A673 (cell line): Measurements from ENCODE around the gene ECE1. TPM values are rescaled to one million over a fixed set of nuclear protein-coding genes. Genes with fewer than 3 reads are reported as not detected.

Source experiments
- BruUV-seq: library from RNA; stranded (reverse); fragments of 400-500 nt; replicated peaks from 2 replicates; lab custom pipeline; 2021; lab: Mats Ljungman, UMichigan
- CTCF ChIA-PET: fragments of 300-600 bp; sonication (Branson Sonifier 250); formaldehyde crosslinking; loops from one replicate; lab custom pipeline; 2022; ENCODE audit warnings: antibody characterized with exemption; lab: Charles Lee
- POLR2A ChIA-PET: fragments of 300-600 bp; sonication (Branson Sonifier 250); formaldehyde crosslinking; loops from one replicate; lab custom pipeline; 2022; ENCODE audit warnings: antibody characterized with exemption; ENCODE audit not compliant: low non-redundant PET; lab: Charles Lee
- DNase-seq: peaks from one replicate; pipeline ENCODE4 v3.0.0-alpha.2; 2015; ENCODE audit warnings: low spot score
- H3K27ac ChIP-seq: fragments of 200-600 bp; sonication (generic); 2 replicates; pipeline ENCODE4 v1.5.1; 2016; ENCODE audit warnings: mixed run types, low read depth, mild to moderate bottlenecking, mixed read lengths, antibody characterized with exemption, low read length; ENCODE audit not compliant: poor library complexity, severe bottlenecking
- H3K27me3 ChIP-seq: fragments of 200-600 bp; sonication (generic); replicated peaks from 2 replicates; pipeline ENCODE4 v1.6.1; 2017; ENCODE audit warnings: mixed run types, low read depth, mild to moderate bottlenecking, mixed read lengths, antibody characterized with exemption, low read length; ENCODE audit not compliant: insufficient read depth, poor library complexity
- H3K36me3 ChIP-seq: fragments of 200-600 bp; sonication (generic); 2 replicates; pipeline ENCODE4 v1.6.1; 2016; ENCODE audit warnings: mixed run types, mild to moderate bottlenecking, mixed read lengths, antibody characterized with exemption, low read length; ENCODE audit not compliant: insufficient read depth, poor library complexity, severe bottlenecking
- H3K4me1 ChIP-seq: fragments of 200-600 bp; sonication (generic); 2 replicates; pipeline ENCODE4 v1.6.1; 2017; ENCODE audit warnings: mixed run types, mild to moderate bottlenecking, mixed read lengths, antibody characterized with exemption, low read length; ENCODE audit not compliant: insufficient read depth, poor library complexity, severe bottlenecking
- H3K4me3 ChIP-seq: fragments of 200-600 bp; sonication (generic); 2 replicates; pipeline ENCODE4 v1.5.1; 2016; ENCODE audit warnings: low read depth, mixed run types, mild to moderate bottlenecking, mixed read lengths, low read length; ENCODE audit not compliant: poor library complexity, severe bottlenecking
- H3K9me3 ChIP-seq: fragments of 200-600 bp; sonication (generic); 2 replicates; pipeline ENCODE4 v1.6.1; 2016; ENCODE audit warnings: mixed run types, low read depth, mild to moderate bottlenecking, mixed read lengths, antibody characterized with exemption, low read length; ENCODE audit not compliant: poor library complexity, severe bottlenecking
- EZH2 ChIP-seq: fragments of 200-600 bp; sonication (generic); IDR thresholded peaks from 2 replicates; pipeline ENCODE4 v1.6.1; 2017; ENCODE audit warnings: borderline replicate concordance, low read depth, mild to moderate bottlenecking, mixed read lengths, antibody characterized with exemption, low read length; ENCODE audit not compliant: poor library complexity, severe bottlenecking
- intact Hi-C: fragments of 100-400 bp; cut with micrococcal nuclease; formaldehyde crosslinking; loops from one replicate; pipeline ENCODE4 v1.10.0; 2022; ENCODE audit not compliant: unreplicated experiment
- total RNA-seq: library from RNA; stranded (reverse); gene quantifications from 2 replicates; pipeline ENCODE4 v1.2.3, GENCODE V29; 2021
- TF ChIP-seq, protein P1 (sequence below): fragments of 300-800, 200-600 bp; sonication (generic); conservative IDR thresholded peaks from 2 replicates; pipeline ENCODE4 v1.5.1; 2017; ENCODE audit warnings: low read depth, mild to moderate bottlenecking, antibody characterized with exemption, low read length, moderate library complexity, mixed read lengths

ECE1 gene
- total RNA-seq, 1 experiment from 2014 or later, result 31.5 TPM

DNA sequence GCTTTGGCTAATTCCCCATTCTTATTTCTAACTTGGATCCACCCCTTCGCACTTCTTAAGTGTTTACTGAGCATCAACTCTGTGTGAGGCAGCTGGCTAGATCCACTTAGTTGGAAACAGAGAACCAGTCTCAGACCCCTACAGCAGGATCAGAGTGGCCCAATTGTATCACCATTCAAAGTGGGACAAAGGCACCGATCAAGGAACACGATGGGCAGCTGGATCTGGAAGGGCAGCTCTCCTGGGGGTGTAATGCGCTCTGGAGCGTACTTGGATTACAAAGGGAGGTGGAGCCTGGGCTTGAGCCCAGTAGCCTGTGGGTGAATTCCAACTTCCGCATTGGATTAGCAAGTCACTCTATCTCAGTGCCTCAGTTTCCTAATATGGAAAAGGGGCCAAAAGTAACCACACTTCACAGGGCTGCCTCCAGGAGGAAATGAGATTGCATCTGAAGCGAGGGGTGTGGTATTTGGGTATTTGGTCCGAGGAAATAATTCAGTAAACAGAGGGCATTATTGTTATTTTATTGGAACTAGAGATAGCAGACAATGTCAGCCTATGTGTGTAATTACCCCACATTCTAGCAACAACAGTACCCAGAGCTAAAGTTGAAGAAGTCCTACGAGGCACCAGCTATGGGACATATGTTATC lies 11.9 kb downstream of the ECE1 start:
- Histone ChIP-seq H3K4me3 (no peak overlapping the region), H3K27ac (no peak overlapping the region), H3K4me1 (no peaks in the 10 kb centered on the region), H3K36me3 (no peaks in the 10 kb centered on the region), H3K27me3 (no peaks in the 10 kb centered on the region), H3K9me3 (no peaks in the 10 kb centered on the region)
- TF ChIP-seq, protein P1, sequence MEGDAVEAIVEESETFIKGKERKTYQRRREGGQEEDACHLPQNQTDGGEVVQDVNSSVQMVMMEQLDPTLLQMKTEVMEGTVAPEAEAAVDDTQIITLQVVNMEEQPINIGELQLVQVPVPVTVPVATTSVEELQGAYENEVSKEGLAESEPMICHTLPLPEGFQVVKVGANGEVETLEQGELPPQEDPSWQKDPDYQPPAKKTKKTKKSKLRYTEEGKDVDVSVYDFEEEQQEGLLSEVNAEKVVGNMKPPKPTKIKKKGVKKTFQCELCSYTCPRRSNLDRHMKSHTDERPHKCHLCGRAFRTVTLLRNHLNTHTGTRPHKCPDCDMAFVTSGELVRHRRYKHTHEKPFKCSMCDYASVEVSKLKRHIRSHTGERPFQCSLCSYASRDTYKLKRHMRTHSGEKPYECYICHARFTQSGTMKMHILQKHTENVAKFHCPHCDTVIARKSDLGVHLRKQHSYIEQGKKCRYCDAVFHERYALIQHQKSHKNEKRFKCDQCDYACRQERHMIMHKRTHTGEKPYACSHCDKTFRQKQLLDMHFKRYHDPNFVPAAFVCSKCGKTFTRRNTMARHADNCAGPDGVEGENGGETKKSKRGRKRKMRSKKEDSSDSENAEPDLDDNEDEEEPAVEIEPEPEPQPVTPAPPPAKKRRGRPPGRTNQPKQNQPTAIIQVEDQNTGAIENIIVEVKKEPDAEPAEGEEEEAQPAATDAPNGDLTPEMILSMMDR, result no peak
- no peak for TF ChIP-seq EZH2
- DNase-seq, result no peak
- ChIA-PET POLR2A (no interaction called here), CTCF (no interaction called here)
- intact Hi-C loops, result no loop called here
- no TSS peak for BruUV-seq

DNA sequence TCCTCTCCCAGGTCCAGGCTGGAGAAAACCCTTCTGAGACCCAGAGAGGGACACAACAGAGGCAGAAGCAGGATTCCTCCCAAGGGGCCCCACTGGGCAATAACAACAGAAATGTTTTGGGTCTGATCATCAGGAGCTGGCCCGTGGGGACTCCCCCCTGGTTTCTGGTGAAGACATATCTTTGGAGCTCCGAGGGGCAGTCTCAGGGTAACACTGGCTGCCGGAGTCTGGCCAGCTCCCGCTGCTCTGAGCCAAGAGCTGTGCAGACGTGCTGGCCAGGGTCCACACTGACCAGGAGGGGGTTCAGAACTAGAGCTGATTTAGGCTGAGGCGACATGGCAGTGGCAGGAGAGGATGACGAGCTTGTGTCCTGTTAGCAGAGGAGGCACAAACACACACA lies 13.1 kb downstream of the ECE1 start:
- H3K27me3 ChIP-seq, result no peaks in the 10 kb centered on the region
- H3K27ac ChIP-seq, result no peak overlapping the region
- no peak overlapping the region for H3K4me3 ChIP-seq
- no peaks in the 10 kb centered on the region for H3K9me3 ChIP-seq
- intact Hi-C loops, result no loop called here
- no peaks in the 10 kb centered on the region for H3K36me3 ChIP-seq
- no peak for DNase-seq
- TF ChIP-seq EZH2, result no peak
- TF ChIP-seq, protein P1, result no peak
- no TSS peak for BruUV-seq
- H3K4me1 ChIP-seq, result no peaks in the 10 kb centered on the region
- CTCF ChIA-PET, result no interaction called here
- POLR2A ChIA-PET, result no interaction called here

DNA sequence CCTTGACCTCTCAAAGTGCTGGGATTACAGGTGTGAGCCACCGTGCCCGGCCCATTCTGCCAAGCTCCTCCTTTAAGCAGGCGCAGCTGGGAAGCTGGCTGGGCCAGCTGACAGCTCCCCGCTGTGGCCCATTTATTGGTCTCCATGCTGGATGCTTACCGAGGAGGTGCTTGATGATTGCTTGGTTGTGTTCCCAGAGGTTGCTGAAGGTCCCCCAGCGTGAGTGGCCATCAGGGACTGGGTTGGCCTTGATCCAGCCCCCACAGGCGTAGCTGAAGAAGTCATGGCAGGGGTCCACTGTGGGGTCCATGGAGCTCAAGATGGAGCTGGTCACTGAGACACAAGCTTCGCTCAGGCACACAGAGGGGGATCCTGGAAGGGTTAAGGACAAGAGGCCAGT lies 17.7 kb downstream of the ECE1 start:
- no peak overlapping the region for H3K4me3 ChIP-seq
- no peaks in the 10 kb centered on the region for H3K36me3 ChIP-seq
- no peaks in the 10 kb centered on the region for H3K27me3 ChIP-seq
- no peak overlapping the region for H3K27ac ChIP-seq
- POLR2A ChIA-PET, result no interaction called here
- CTCF ChIA-PET, result no interaction called here
- TF ChIP-seq, protein P1, result no peak
- TF ChIP-seq EZH2, result no peak
- intact Hi-C loops, result no loop called here
- no peaks in the 10 kb centered on the region for H3K9me3 ChIP-seq
- H3K4me1 ChIP-seq, result no peaks in the 10 kb centered on the region
- DNase-seq, result no peak
- BruUV-seq, result no TSS peak
